Measurements from ENCODE around the gene S100G. TPM values are rescaled to one million over a fixed set of nuclear protein-coding genes. Genes with fewer than 3 reads are reported as not detected.

Gene S100G
- total and polyA plus RNA-seq, 2 donors (not counting 3 experiments of a cell fraction or from before 2014, with no cell fraction given), result not detected

- Histone ChIP-seq H3K27me3 (ENCODE audit: control insufficient read depth in 2 of 2, insufficient read depth in 2 of 2, low read length in 2 of 2) (no peaks in the 10 kb centered on the region), H3K9ac (replicated peaks; ENCODE audit: extremely low read depth, insufficient read depth, low read length) (no peak overlapping the region), H3K4me2 (ENCODE audit: insufficient read depth, low read length) (no peak overlapping the region), H3K36me3 (ENCODE audit: control insufficient read depth in 2 of 2, extremely low read depth in 1 of 2, insufficient read depth in 2 of 2, low read length in 2 of 2) (no peaks in the 10 kb centered on the region), H3K9me3 (replicated peaks; ENCODE audit: control insufficient read depth, insufficient read depth, low read length) (no peaks in the 10 kb centered on the region), H2AFZ (ENCODE audit: low read depth, low read length) (no peak overlapping the region), H3K4me1 (ENCODE audit: control insufficient read depth, extremely low read depth, insufficient read depth, low read length) (no peaks in the 10 kb centered on the region), H3K79me2 (ENCODE audit: control insufficient read depth, insufficient read depth, low read length) (no peaks in the 10 kb centered on the region), H3K4me3 (replicated peaks in 1 of 3; ENCODE audit: insufficient read depth in 1 of 3, low read depth in 1 of 3, low read length in 3 of 3) (no peak overlapping the region), H3K9me1 (replicated peaks; ENCODE audit: control insufficient read depth, extremely low read depth, insufficient read depth, low read length) (no peaks in the 10 kb centered on the region), H4K20me1 (replicated peaks; ENCODE audit: control insufficient read depth, extremely low read depth, insufficient read depth, low read length) (no peaks in the 10 kb centered on the region), H3K27ac (ENCODE audit: insufficient read depth, low read depth, low read length) (no peak overlapping the region)
- ChIA-PET POLR2A (interaction anchor here (0.7 kb wide), 1 partner anchor 17 kb away, joined by 3 read pairs; the partner anchor contains the start of gene SYAP1), CTCF (no interaction called here)
- BruUV-seq (replicated peaks), result no TSS peak
- dilution Hi-C loops (cut with MboI; ENCODE audit: extremely low pct_ligation_motif_present, low sequenced_read_pairs), result no loop called here
- DNase-seq (ENCODE audit: low read depth, low spot score) (no peak), FAIRE-seq (no peak)
- TF ChIP-seq EZH2 (IDR thresholded peaks at IDR 0.05; ENCODE audit: borderline replicate concordance, low read depth, low read length, severe bottlenecking) (no peak), MYC (IDR thresholded peaks at IDR 0.05; ENCODE audit: low read depth, low read length) (no peak), FOS (IDR thresholded peaks at IDR 0.05; ENCODE audit: borderline replicate concordance, insufficient read depth, low read length) (no peak), MAX (IDR thresholded peaks at IDR 0.05; ENCODE audit: insufficient read depth, insufficient read length) (no peak), GATA2 (IDR thresholded peaks at IDR 0.05; ENCODE audit: insufficient read depth, insufficient read length, low read depth, low read length) (no peak), POLR2AphosphoS5 (IDR thresholded peaks at IDR 0.05; ENCODE audit: insufficient read depth, low read depth, low read length) (no peak), JUN (IDR thresholded peaks at IDR 0.05; ENCODE audit: borderline replicate concordance, insufficient read depth, insufficient read length, low read depth) (no peak), CTCF (IDR thresholded peaks at IDR 0.05; ENCODE audit: extremely low read depth in 1 of 2, insufficient read depth in 1 of 2, low read depth in 1 of 2, low read length in 2 of 2) (no peak), POLR2A (IDR thresholded peaks at IDR 0.05; ENCODE audit: low read depth, low read length) (no peak)
- intact Hi-C loops (cut with micrococcal nuclease), result no loop called here
Measured at GRCh38 chrX:16702700-16703599, 53.0 kb downstream of the S100G start.

MicroRNAs encoded within 50 kb of the gene (microRNA counts, 767-probe panel; counts per million panel counts)
- microRNA hsa-miR-548am-3p, result 723 counts per million, percentile 96 among the panel's probes with 10 or more counts

Small RNA genes within 50 kb of the gene (microRNA-seq; reads per million reads assigned to microRNA genes)
- not detected for gene MIR548AM (ENCODE audit: borderline number of aligned reads, borderline replicate concordance)

Small RNA genes within 50 kb of the gene (small RNA-seq; reads per million reads assigned to genes)
- not detected for gene MIR548AM (ENCODE audit: insufficient read depth, insufficient read length, low read depth, low replicate concordance)

Other genes starting within 250 kb of the S100G start
- 15.1 and 15.7 TPM in 2 replicates for gene CTPS2, start 62.5 kb downstream of the S100G start, total RNA-seq
- gene CTPS2, start 62.5 kb downstream of the S100G start, polyA plus RNA-seq, result 6.4 and 7.4 TPM in 2 replicates
- 21.9 and 22.2 TPM in 2 replicates for gene SYAP1, start 69.5 kb downstream of the S100G start, total RNA-seq
- gene SYAP1, start 69.5 kb downstream of the S100G start, polyA plus RNA-seq, result 2.6 and 3.4 TPM in 2 replicates
- 7.3 and 7.6 TPM in 2 replicates for gene TXLNG, start 136.3 kb downstream of the S100G start, total RNA-seq
- gene TXLNG, start 136.3 kb downstream of the S100G start, polyA plus RNA-seq, result 4.8 and 6.8 TPM in 2 replicates
- 129 and 130 TPM in 2 replicates for gene RBBP7, start 220.2 kb downstream of the S100G start, total RNA-seq
- gene RBBP7, start 220.2 kb downstream of the S100G start, polyA plus RNA-seq, result 69.7 and 81.5 TPM in 2 replicates